Body of pancreas (tissue), 4 donors: ENCODE data around the gene UBE3B. TPM values are rescaled to one million over a fixed set of nuclear protein-coding genes. Genes with fewer than 3 reads are reported as not detected.

Source experiments
- ATAC-seq: fragments of 150-250 bp; one replicate; pipeline ENCODE4 v1.9.1; 2016
- DNase-seq, 4 donors: peaks; one replicate each; pipeline ENCODE4 v3.0.0-alpha.2; 2019
- H3K27ac ChIP-seq, 4 donors: fragments of 200-600 bp; sonication (generic); 1 replicate in 3 of 4; 2 replicates in 1 of 4; pipeline versions ENCODE4 v1.5.1 to v1.6.1; 2016 to 2019; ENCODE audit warnings: mild to moderate bottlenecking in 1 of 4, mixed read lengths in 1 of 4, moderate library complexity in 1 of 4
- H3K27me3 ChIP-seq, 2 donors: fragments of 200-600 bp; sonication (generic); one replicate each; pipeline ENCODE4 v1.6.0; 2016; ENCODE audit warnings: mild to moderate bottlenecking in 1 of 2
- H3K36me3 ChIP-seq, 2 donors: fragments of 200-600 bp; sonication (generic); replicated peaks in 1 of 2; 2 replicates each; pipeline ENCODE4 v1.5.1; 2016; ENCODE audit warnings: low read depth in 2 of 2; ENCODE audit not compliant: insufficient read depth in 1 of 2
- H3K4me1 ChIP-seq: fragments of 200-600 bp; sonication (generic); one replicate; pipeline ENCODE4 v1.6.0; 2016
- H3K4me3 ChIP-seq, 2 donors: fragments of 200-600 bp; sonication (generic); 1 replicate in 1 of 2; 2 replicates in 1 of 2; pipeline ENCODE4 v1.5.1; 2016 to 2019
- H3K9me3 ChIP-seq, 3 donors: fragments of 200-600 bp; sonication (generic); 1 replicate in 2 of 3; 2 replicates in 1 of 3; pipeline ENCODE4 v1.5.1; 2016
- CTCF ChIP-seq, 7 experiments: fragments of 450-650 bp in 4 of 7; fragments of 200-600 bp in 3 of 7; sonication (generic) in 3 of 7; IDR thresholded peaks; one replicate each; pipeline ENCODE4 v1.5.1; 2016 to 2019; ENCODE audit warnings: antibody characterized with exemption in 7 of 7
- POLR2A ChIP-seq, 3 donors: fragments of 450-650 bp; IDR thresholded peaks; one replicate each; pipeline ENCODE4 v1.6.1; 2016; ENCODE audit warnings: antibody characterized with exemption in 3 of 3, mild to moderate bottlenecking in 2 of 3
- WGBS, 2 donors: methylation state at CpG; one replicate each; pipeline ENCODE4 v1.1.5; 2017; 5-methylcytosine and 5-hydroxymethylcytosine counted together
- intact Hi-C: fragments of 100-400 bp; cut with DNase I; formaldehyde crosslinking; loops from one replicate; pipeline ENCODE4 v1.15.1; 2023
- total RNA-seq, 2 donors: library from RNA; depleted of rRNA; stranded (reverse); fragments of >200 nt; gene quantifications; one replicate each; pipeline ENCODE4 v1.1.0, GENCODE V29; 2016

The UBE3B gene
- total RNA-seq, 2 donors from 2014 or later = 18.9 to 33.9 TPM

- H3K27ac ChIP-seq = no peak overlapping the region
- TF ChIP-seq CTCF (IDR thresholded peaks at IDR 0.05) (no peak), POLR2A (IDR thresholded peaks at IDR 0.05) (no peak)
- H3K9me3 ChIP-seq = no peaks in the 10 kb centered on the region
- H3K27me3 ChIP-seq = no peaks in the 10 kb centered on the region
- 79 to 85% methylated on average over 1 of the region's 1 CpG for WGBS, 2 donors
- H3K4me3 ChIP-seq = no peak overlapping the region
- intact Hi-C loops = no loop called here
- no peaks in the 10 kb centered on the region for H3K4me1 ChIP-seq
- peaks cover 6 to 32% of the 10 kb centered on the region in 2 donors for H3K36me3 ChIP-seq
- ATAC-seq (no peak), DNase-seq (no peak)
Observed at GRCh38 chr12:109512608-109513007, 35.2 kb downstream of the UBE3B start.

- Histone ChIP-seq H3K27me3 (no peaks in the 10 kb centered on the region), H3K4me1 (no peaks in the 10 kb centered on the region), H3K4me3 (no peak overlapping the region), H3K9me3 (no peaks in the 10 kb centered on the region), H3K27ac (no peak overlapping the region), H3K36me3 (peaks cover 6 to 33% of the 10 kb centered on the region in 2 donors)
- intact Hi-C loops = no loop called here
- TF ChIP-seq POLR2A (IDR thresholded peaks at IDR 0.05) (no peak), CTCF (IDR thresholded peaks at IDR 0.05) (no peak)
- DNase-seq (no peak), ATAC-seq (no peak)
- 74 to 75% methylated on average over 8 of the region's 8 CpGs for WGBS, 2 donors
Observed at GRCh38 chr12:109513051-109513450, 35.6 kb downstream of the UBE3B start.

GRCh38 chr12:109513977-109514376 is 36.5 kb downstream of the UBE3B start:
- Histone ChIP-seq H3K27me3 (no peaks in the 10 kb centered on the region), H3K9me3 (no peaks in the 10 kb centered on the region), H3K4me3 (no peak overlapping the region), H3K27ac (no peak overlapping the region), H3K4me1 (no peaks in the 10 kb centered on the region), H3K36me3 (peaks cover 6 to 27% of the 10 kb centered on the region in 2 donors)
- intact Hi-C loops = no loop called here
- no peak for TF ChIP-seq POLR2A (IDR thresholded peaks at IDR 0.05)
- no peak for TF ChIP-seq CTCF (IDR thresholded peaks at IDR 0.05)
- no peak for DNase-seq
- ATAC-seq = no peak
- WGBS, 2 donors = 87 to 90% methylated on average over 4 of the region's 4 CpGs

- no peaks in the 10 kb centered on the region for H3K27me3 ChIP-seq
- H3K9me3 ChIP-seq = no peaks in the 10 kb centered on the region
- no peak for ATAC-seq
- 78 to 87% methylated on average over 3 to 6 of the region's 6 CpGs for WGBS, 2 donors
- intact Hi-C loops = no loop called here
- H3K4me1 ChIP-seq = no peaks in the 10 kb centered on the region
- H3K36me3 ChIP-seq = peaks cover 0 to 21% of the 10 kb centered on the region in 2 donors
- H3K4me3 ChIP-seq = no peak overlapping the region
- H3K27ac ChIP-seq = no peak overlapping the region
- DNase-seq = peak in 1 of 4 donors; percentile 12
- TF ChIP-seq POLR2A (IDR thresholded peaks at IDR 0.05) (no peak), CTCF (IDR thresholded peaks at IDR 0.05) (no peak)
Observed at GRCh38 chr12:109517619-109518018, 40.2 kb downstream of the UBE3B start.
